ENCODE results near the gene NEDD1. TPM values are rescaled to one million over a fixed set of nuclear protein-coding genes. Genes with fewer than 3 reads are reported as not detected.

Gene NEDD1
- total RNA-seq, 1 donor from 2014 or later: 31.3 TPM

DNA sequence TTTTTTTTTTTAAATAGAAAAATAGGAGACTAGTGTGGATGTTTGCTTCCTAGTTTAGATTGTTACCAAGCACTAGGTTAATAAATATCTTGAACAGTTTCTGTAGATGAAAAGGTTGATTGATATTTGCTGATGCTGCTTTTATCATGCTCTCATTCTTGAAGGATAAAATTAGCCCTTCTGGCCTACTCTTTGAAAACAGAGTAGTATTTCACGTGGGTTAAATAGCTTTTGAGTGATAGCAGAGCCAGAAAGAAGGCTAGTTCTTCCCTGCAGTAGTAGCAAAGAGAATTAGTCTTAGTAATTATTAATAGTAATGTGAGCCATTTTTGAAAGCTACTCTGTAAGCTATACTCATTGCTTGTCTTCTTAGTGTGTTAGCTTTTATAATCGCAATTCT is 5.2 kb downstream of the NEDD1 start:
- no peak for FAIRE-seq
- no peak overlapping the region for H3K4me3 Mint-ChIP-seq (ENCODE audit: unreplicated experiment)
- no peak overlapping the region for H3K27ac Mint-ChIP-seq (ENCODE audit: unreplicated experiment)
- no peak overlapping the region for H3K27ac ChIP-seq (ENCODE audit: low read depth, low read length)
- H3K9me3 Mint-ChIP-seq (ENCODE audit: unreplicated experiment): peaks cover 3% of the 10 kb centered on the region
- no peaks in the 10 kb centered on the region for H3K27me3 ChIP-seq (ENCODE audit: insufficient read depth, low read length)
- no peak overlapping the region for H3K4me3 ChIP-seq (ENCODE audit: insufficient read depth, low read depth, low read length)
- no peaks in the 10 kb centered on the region for H3K36me3 ChIP-seq (ENCODE audit: insufficient read depth, low read length)
- peaks cover 2% of the 10 kb centered on the region for H3K36me3 Mint-ChIP-seq (ENCODE audit: low read depth, unreplicated experiment)
- H2AFZ ChIP-seq (ENCODE audit: low read depth, low read length): no peak overlapping the region
- H3K4me1 ChIP-seq (ENCODE audit: insufficient read depth, low read length): peaks cover 7% of the 10 kb centered on the region
- H3K4me1 Mint-ChIP-seq (ENCODE audit: low read depth, unreplicated experiment): peaks cover 14% of the 10 kb centered on the region
- no peak overlapping the region for H3K9ac ChIP-seq (ENCODE audit: low read length)
- TF ChIP-seq EZH2 (IDR thresholded peaks at IDR 0.05; ENCODE audit: insufficient read depth, low read length) (no peak), CTCF (IDR thresholded peaks at IDR 0.05; ENCODE audit: insufficient read depth, low read depth, low read length) (no peak)
- no peaks in the 10 kb centered on the region for H3K9me3 ChIP-seq (ENCODE audit: insufficient read depth, low read depth, low read length)
- H4K20me1 ChIP-seq (ENCODE audit: insufficient read depth, low read length): peaks cover 3% of the 10 kb centered on the region
- no peak overlapping the region for H3K4me2 ChIP-seq (ENCODE audit: low read length)
- peaks cover 86% of the 10 kb centered on the region for H3K79me2 ChIP-seq (ENCODE audit: insufficient read depth, low read length)
- no peaks in the 10 kb centered on the region for H3K27me3 Mint-ChIP-seq (ENCODE audit: low read depth, unreplicated experiment)
- DNase-seq (ENCODE audit: low read depth): no peak

DNA sequence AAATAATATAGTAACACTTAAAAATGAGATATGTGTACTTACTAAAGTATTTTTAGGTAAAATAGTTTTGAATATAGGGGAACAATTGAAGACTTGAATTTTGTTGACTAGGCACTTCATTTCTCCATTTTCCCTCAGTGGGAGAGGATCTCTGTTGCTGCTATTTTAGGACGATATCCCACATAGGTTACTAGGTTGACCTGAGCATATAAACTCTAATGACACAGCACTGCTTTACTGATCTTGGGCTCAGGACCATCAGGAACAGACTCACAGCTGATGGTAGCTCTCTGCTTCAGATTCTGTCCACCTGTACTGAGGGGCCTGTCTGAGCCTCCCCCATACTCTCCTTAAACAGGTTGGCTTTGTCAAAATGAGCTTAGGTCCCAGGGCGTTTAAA is 5.9 kb downstream of the NEDD1 start:
- Mint-ChIP-seq H3K4me1 (ENCODE audit: low read depth, unreplicated experiment) (peaks cover 12% of the 10 kb centered on the region), H3K9me3 (ENCODE audit: unreplicated experiment) (peaks cover 3% of the 10 kb centered on the region), H3K36me3 (ENCODE audit: low read depth, unreplicated experiment) (peaks cover 2% of the 10 kb centered on the region), H3K4me3 (ENCODE audit: unreplicated experiment) (no peak overlapping the region), H3K27ac (ENCODE audit: unreplicated experiment) (no peak overlapping the region), H3K27me3 (ENCODE audit: low read depth, unreplicated experiment) (no peaks in the 10 kb centered on the region)
- peaks cover 5% of the 10 kb centered on the region for H3K4me1 ChIP-seq (ENCODE audit: insufficient read depth, low read length)
- H3K36me3 ChIP-seq (ENCODE audit: insufficient read depth, low read length): no peaks in the 10 kb centered on the region
- H3K4me3 ChIP-seq (ENCODE audit: insufficient read depth, low read depth, low read length): no peak overlapping the region
- H3K9me3 ChIP-seq (ENCODE audit: insufficient read depth, low read depth, low read length): no peaks in the 10 kb centered on the region
- no peak for TF ChIP-seq EZH2 (IDR thresholded peaks at IDR 0.05; ENCODE audit: insufficient read depth, low read length)
- no peak overlapping the region for H3K4me2 ChIP-seq (ENCODE audit: low read length)
- peaks cover 84% of the 10 kb centered on the region for H3K79me2 ChIP-seq (ENCODE audit: insufficient read depth, low read length)
- DNase-seq (ENCODE audit: low read depth): no peak
- peaks cover 3% of the 10 kb centered on the region for H4K20me1 ChIP-seq (ENCODE audit: insufficient read depth, low read length)
- no peak overlapping the region for H2AFZ ChIP-seq (ENCODE audit: low read depth, low read length)
- no peak overlapping the region for H3K9ac ChIP-seq (ENCODE audit: low read length)
- no peak overlapping the region for H3K27ac ChIP-seq (ENCODE audit: low read depth, low read length)
- no peaks in the 10 kb centered on the region for H3K27me3 ChIP-seq (ENCODE audit: insufficient read depth, low read length)
- no peak for FAIRE-seq

GRCh38 chr12:96919510-96920210 is 12.6 kb downstream of the NEDD1 start:
- H3K9ac ChIP-seq (ENCODE audit: low read length): no peak overlapping the region
- no peak overlapping the region for H3K27ac ChIP-seq (ENCODE audit: low read depth, low read length)
- H3K27ac Mint-ChIP-seq (ENCODE audit: unreplicated experiment): no peak overlapping the region
- no peaks in the 10 kb centered on the region for H3K27me3 ChIP-seq (ENCODE audit: insufficient read depth, low read length)
- H4K20me1 ChIP-seq (ENCODE audit: insufficient read depth, low read length): peaks cover 3% of the 10 kb centered on the region
- peaks cover 3% of the 10 kb centered on the region for H3K9me3 Mint-ChIP-seq (ENCODE audit: unreplicated experiment)
- no peaks in the 10 kb centered on the region for H3K27me3 Mint-ChIP-seq (ENCODE audit: low read depth, unreplicated experiment)
- H3K9me3 ChIP-seq (ENCODE audit: insufficient read depth, low read depth, low read length): no peaks in the 10 kb centered on the region
- TF ChIP-seq EZH2 (IDR thresholded peaks at IDR 0.05; ENCODE audit: insufficient read depth, low read length) (no peak), CTCF (IDR thresholded peaks at IDR 0.05; ENCODE audit: insufficient read depth, low read depth, low read length) (no peak)
- no peaks in the 10 kb centered on the region for H3K4me1 ChIP-seq (ENCODE audit: insufficient read depth, low read length)
- DNase-seq (ENCODE audit: low read depth) (no peak), FAIRE-seq (no peak)
- H3K36me3 ChIP-seq (ENCODE audit: insufficient read depth, low read length): no peaks in the 10 kb centered on the region
- H3K36me3 Mint-ChIP-seq (ENCODE audit: low read depth, unreplicated experiment): peaks cover 2% of the 10 kb centered on the region
- H2AFZ ChIP-seq (ENCODE audit: low read depth, low read length): no peak overlapping the region
- H3K4me2 ChIP-seq (ENCODE audit: low read length): no peak overlapping the region
- no peak overlapping the region for H3K4me3 ChIP-seq (ENCODE audit: insufficient read depth, low read depth, low read length)
- no peaks in the 10 kb centered on the region for H3K4me1 Mint-ChIP-seq (ENCODE audit: low read depth, unreplicated experiment)
- H3K4me3 Mint-ChIP-seq (ENCODE audit: unreplicated experiment): no peak overlapping the region
- H3K79me2 ChIP-seq (ENCODE audit: insufficient read depth, low read length): peaks cover 40% of the 10 kb centered on the region
